ENCODE data around the gene ARSD. TPM values are rescaled to one million over a fixed set of nuclear protein-coding genes. Genes with fewer than 3 reads are reported as not detected.
"Not testable (repeated sequence)": the region's sequence is repeated elsewhere in the genome, so short reads cannot be mapped to it uniquely, and the experiment has no call there.

The ARSD gene
- total RNA-seq, 1 donor from 2014 or later, result 91.9 TPM

DNA sequence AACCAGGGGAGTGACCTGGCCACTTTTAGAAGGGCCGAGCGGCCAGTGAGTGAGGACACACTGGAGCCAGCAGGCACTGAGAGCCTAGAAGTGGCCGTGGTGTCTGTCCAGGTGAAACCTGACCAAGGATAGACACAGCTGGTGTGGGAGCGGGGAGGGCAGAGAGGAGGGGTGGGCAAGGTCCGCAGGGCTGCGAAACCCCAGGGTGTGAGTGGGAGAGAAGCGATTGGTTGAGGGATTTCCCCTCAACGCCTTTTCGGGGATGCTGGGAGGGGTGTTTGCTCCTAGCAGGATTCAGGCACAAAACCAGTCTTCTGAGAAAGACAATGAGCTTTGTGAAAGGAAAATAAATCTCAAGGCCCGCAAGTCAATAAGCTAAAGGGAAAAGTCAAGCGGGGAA, 33.2 kb upstream of the ARSD start:
- Histone ChIP-seq H3K4me1 (peaks cover 0 to 2% of the 10 kb centered on the region in 2 donors), H3K4me3 (no peak overlapping the region), H3K36me3 (no peaks in the 10 kb centered on the region), H3K27ac (no peak overlapping the region), H3K27me3 (no peaks in the 10 kb centered on the region), H3K9me3 (no peaks in the 10 kb centered on the region)
- DNase-seq (ENCODE audit: low spot score in 2 of 2), result no peak
- TF ChIP-seq, protein P1, sequence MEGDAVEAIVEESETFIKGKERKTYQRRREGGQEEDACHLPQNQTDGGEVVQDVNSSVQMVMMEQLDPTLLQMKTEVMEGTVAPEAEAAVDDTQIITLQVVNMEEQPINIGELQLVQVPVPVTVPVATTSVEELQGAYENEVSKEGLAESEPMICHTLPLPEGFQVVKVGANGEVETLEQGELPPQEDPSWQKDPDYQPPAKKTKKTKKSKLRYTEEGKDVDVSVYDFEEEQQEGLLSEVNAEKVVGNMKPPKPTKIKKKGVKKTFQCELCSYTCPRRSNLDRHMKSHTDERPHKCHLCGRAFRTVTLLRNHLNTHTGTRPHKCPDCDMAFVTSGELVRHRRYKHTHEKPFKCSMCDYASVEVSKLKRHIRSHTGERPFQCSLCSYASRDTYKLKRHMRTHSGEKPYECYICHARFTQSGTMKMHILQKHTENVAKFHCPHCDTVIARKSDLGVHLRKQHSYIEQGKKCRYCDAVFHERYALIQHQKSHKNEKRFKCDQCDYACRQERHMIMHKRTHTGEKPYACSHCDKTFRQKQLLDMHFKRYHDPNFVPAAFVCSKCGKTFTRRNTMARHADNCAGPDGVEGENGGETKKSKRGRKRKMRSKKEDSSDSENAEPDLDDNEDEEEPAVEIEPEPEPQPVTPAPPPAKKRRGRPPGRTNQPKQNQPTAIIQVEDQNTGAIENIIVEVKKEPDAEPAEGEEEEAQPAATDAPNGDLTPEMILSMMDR (IDR thresholded peaks at IDR 0.05), result no peak
- intact Hi-C loops (cut with DNase I), result no loop called here

- H3K27me3 ChIP-seq, result no peaks in the 10 kb centered on the region
- no peak overlapping the region for H3K4me3 ChIP-seq
- intact Hi-C loops (cut with DNase I), result no loop called here
- no peak for DNase-seq (ENCODE audit: low spot score in 2 of 2)
- peaks cover 0 to 2% of the 10 kb centered on the region in 2 donors for H3K4me1 ChIP-seq
- no peaks in the 10 kb centered on the region for H3K36me3 ChIP-seq
- no peak overlapping the region for H3K27ac ChIP-seq
- TF ChIP-seq, protein P1 (IDR thresholded peaks at IDR 0.05), result no peak
- H3K9me3 ChIP-seq, result no peaks in the 10 kb centered on the region
These were observed 31.8 kb upstream of the ARSD start for GRCh38 chrX:2960861-2961515.

GRCh38 chrX:2958199-2958598, 29.1 kb upstream of the ARSD start:
- Histone ChIP-seq H3K36me3 (no peaks in the 10 kb centered on the region), H3K27me3 (no peaks in the 10 kb centered on the region), H3K9me3 (no peaks in the 10 kb centered on the region), H3K4me1 (no peaks in the 10 kb centered on the region), H3K4me3 (no peak overlapping the region), H3K27ac (no peak overlapping the region)
- intact Hi-C loops (cut with DNase I), result no loop called here
- DNase-seq (ENCODE audit: low spot score in 2 of 2), result no peak
- TF ChIP-seq, protein P1 (IDR thresholded peaks at IDR 0.05), result no peak

- intact Hi-C loops (cut with DNase I), result no loop called here
- no peak for DNase-seq (ENCODE audit: low spot score in 2 of 2)
- H3K36me3 ChIP-seq, result no peaks in the 10 kb centered on the region
- no peaks in the 10 kb centered on the region for H3K27me3 ChIP-seq
- H3K4me3 ChIP-seq, result no peak overlapping the region
- TF ChIP-seq, protein P1 (IDR thresholded peaks at IDR 0.05), result no peak
- no peaks in the 10 kb centered on the region for H3K4me1 ChIP-seq
- no peak overlapping the region for H3K27ac ChIP-seq
- no peaks in the 10 kb centered on the region for H3K9me3 ChIP-seq
These were observed 26.7 kb upstream of the ARSD start for GRCh38 chrX:2955838-2956237.

GRCh38 chrX:2955281-2955680, 26.1 kb upstream of the ARSD start:
- no peak for DNase-seq (ENCODE audit: low spot score in 2 of 2)
- H3K9me3 ChIP-seq, result no peaks in the 10 kb centered on the region
- TF ChIP-seq, protein P1 (IDR thresholded peaks at IDR 0.05), result no peak
- no peaks in the 10 kb centered on the region for H3K27me3 ChIP-seq
- no peaks in the 10 kb centered on the region for H3K4me1 ChIP-seq
- no peak overlapping the region for H3K27ac ChIP-seq
- intact Hi-C loops (cut with DNase I), result no loop called here
- no peak overlapping the region for H3K4me3 ChIP-seq
- H3K36me3 ChIP-seq, result no peaks in the 10 kb centered on the region

DNA sequence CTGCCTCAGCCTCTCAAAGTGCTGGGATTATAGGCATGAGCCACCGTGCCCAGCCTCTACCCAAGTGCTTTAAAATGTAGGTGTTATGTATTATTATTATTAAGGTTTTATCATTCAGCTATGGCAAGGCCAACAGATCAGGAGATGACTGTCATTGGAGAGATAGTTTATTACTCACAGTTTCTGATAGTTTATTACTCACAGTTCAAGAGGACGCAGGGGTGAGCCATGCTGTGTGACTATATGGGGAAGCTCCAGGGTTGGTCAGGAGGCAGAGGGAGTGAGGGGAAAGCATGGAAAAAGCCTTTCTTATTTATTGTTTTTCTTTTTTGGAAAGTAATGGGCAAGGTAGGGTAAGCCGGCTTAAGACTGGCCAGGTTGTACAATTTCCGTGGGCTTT, 25.4 kb upstream of the ARSD start:
- H3K27me3 ChIP-seq, result no peaks in the 10 kb centered on the region
- TF ChIP-seq, protein P1 (IDR thresholded peaks at IDR 0.05), result no peak
- no peaks in the 10 kb centered on the region for H3K9me3 ChIP-seq
- no peaks in the 10 kb centered on the region for H3K36me3 ChIP-seq
- H3K4me1 ChIP-seq, result no peaks in the 10 kb centered on the region
- no peak overlapping the region for H3K27ac ChIP-seq
- H3K4me3 ChIP-seq, result no peak overlapping the region
- DNase-seq (ENCODE audit: low spot score in 2 of 2), result no peak
- intact Hi-C loops (cut with DNase I), result no loop called here

DNA sequence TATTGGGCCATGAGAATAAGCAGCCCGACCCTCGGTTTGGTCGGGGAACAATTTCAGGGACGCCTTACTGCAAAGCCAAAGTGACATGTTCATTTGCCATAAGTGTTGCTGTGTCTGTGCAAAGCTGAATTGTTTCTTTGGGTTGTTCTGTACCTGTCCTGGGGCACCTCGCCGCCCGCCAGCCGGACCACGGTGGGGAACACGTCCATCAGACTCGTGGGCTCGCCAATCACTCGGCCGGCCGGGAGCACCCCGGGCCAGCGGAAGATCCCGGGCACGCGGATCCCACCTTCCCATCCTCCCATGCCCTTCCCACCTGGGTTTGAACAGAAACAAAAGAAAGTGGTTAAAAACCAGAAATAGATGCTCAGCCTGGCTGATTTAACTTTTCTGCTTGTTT, 8.8 kb upstream of the ARSD start:
- H3K4me1 ChIP-seq; DNase-seq (ENCODE audit: low spot score in 2 of 2); H3K36me3 ChIP-seq; H3K27ac ChIP-seq; H3K9me3 ChIP-seq; H3K4me3 ChIP-seq; H3K27me3 ChIP-seq; intact Hi-C loops (cut with DNase I): not testable (repeated sequence)

Measured in ascending aorta (tissue), 2 donors.